ENCODE results near the gene MN1.

- TF ChIP-seq CTCF (IDR thresholded peaks at IDR 0.05) (no peak), POLR2A (IDR thresholded peaks at IDR 0.05) (no peak), POLR2AphosphoS5 (IDR thresholded peaks at IDR 0.05; ENCODE audit: insufficient read depth in 1 of 2, low read depth in 1 of 2) (peak in 1 of 2 donors; percentile 11)
Measured at GRCh38 chr22:27748751-27749191, 52.8 kb downstream of the MN1 start.

Measured in vagina (tissue), 2 donors.